Upper lobe of left lung (tissue), 4 donors: ENCODE measurements around the gene FOXJ2.

Experiments
- CTCF ChIP-seq, 6 experiments: fragments of 450-650 bp in 4 of 6; fragments of 200-600 bp in 2 of 6; sonication (generic) in 2 of 6; IDR thresholded peaks; one replicate each; pipeline ENCODE4 v1.5.1; 2016 to 2019; ENCODE audit warnings: antibody characterized with exemption in 6 of 6
- EP300 ChIP-seq, 4 donors: sonication (generic); formaldehyde crosslinking; IDR thresholded peaks; one replicate each; pipeline ENCODE4 v1.5.1; 2017; ENCODE audit warnings: antibody characterized with exemption in 4 of 4, control low read depth in 2 of 4
- POLR2A ChIP-seq, 4 donors: fragments of 450-650 bp; IDR thresholded peaks; one replicate each; pipeline ENCODE4 v1.5.1; 2016 to 2017; ENCODE audit warnings: antibody characterized with exemption in 4 of 4, mild to moderate bottlenecking in 2 of 4
- POLR2AphosphoS5 ChIP-seq, 2 donors: sonication (generic); formaldehyde crosslinking; IDR thresholded peaks; one replicate each; pipeline ENCODE4 v1.5.1; 2017; ENCODE audit warnings: antibody characterized with exemption in 2 of 2

- no peak for TF ChIP-seq CTCF (IDR thresholded peaks at IDR 0.05)
- TF ChIP-seq EP300 (IDR thresholded peaks at IDR 0.05): no peak
- no peak for TF ChIP-seq POLR2AphosphoS5 (IDR thresholded peaks at IDR 0.05)
- no peak for TF ChIP-seq POLR2A (IDR thresholded peaks at IDR 0.05)
These were observed 60.8 kb downstream of the FOXJ2 start for GRCh38 chr12:8093291-8093690.
